ENCODE results near the gene CNTNAP4. TPM values are rescaled to one million over a fixed set of nuclear protein-coding genes. Genes with fewer than 3 reads are reported as not detected.

CNTNAP4 gene
- polyA plus RNA-seq, 2 of the 4 experiments (the other 2 are of a cell fraction): not detected

DNA sequence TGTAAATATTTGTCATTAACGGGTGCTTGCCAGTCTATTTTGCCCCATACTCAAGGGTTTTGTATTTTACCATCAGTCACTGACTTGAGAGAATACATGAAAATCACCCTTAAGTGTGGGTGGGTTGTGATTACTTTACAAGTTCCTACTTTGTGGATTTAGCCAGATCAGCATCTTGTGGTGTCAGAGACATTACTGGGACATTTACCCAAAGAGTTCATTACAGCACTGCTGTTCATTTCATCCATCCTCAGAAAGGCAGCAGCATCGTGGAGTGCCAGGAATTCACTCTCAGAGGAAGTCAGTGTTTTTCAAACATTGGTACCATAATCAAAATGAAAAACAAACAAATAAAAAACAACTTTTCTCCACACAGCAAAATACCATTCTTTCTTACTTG is 110.8 kb downstream of the CNTNAP4 start:
- 0% methylated on average over 2 of the region's 2 CpGs for WGBS (ENCODE audit: missing lambda C conversion rate)
- no peak for DNase-seq (ENCODE audit: low read depth in 1 of 2, low spot score in 1 of 2)
- H3K9me3 ChIP-seq: no peaks in the 10 kb centered on the region
- POLR2A ChIA-PET: no interaction called here
- TF ChIP-seq KDM5A (IDR thresholded peaks at IDR 0.05) (no peak), ZC3H11A (IDR thresholded peaks at IDR 0.05) (no peak), SREBF2 (IDR thresholded peaks at IDR 0.05) (no peak), HOXA7 (CRISPR knock-in tag; IDR thresholded peaks at IDR 0.05) (no peak), POLR2AphosphoS2 (conservative IDR thresholded peaks at IDR 0.05; ENCODE audit: low read length) (no peak), PHF8 (IDR thresholded peaks at IDR 0.05; ENCODE audit: borderline replicate concordance, low read depth) (no peak), FOSB (CRISPR knock-in tag; IDR thresholded peaks at IDR 0.05) (no peak), MAFK (IDR thresholded peaks at IDR 0.05; ENCODE audit: partially characterized antibody) (peak; percentile 41)
- TF ChIP-seq, protein P1, sequence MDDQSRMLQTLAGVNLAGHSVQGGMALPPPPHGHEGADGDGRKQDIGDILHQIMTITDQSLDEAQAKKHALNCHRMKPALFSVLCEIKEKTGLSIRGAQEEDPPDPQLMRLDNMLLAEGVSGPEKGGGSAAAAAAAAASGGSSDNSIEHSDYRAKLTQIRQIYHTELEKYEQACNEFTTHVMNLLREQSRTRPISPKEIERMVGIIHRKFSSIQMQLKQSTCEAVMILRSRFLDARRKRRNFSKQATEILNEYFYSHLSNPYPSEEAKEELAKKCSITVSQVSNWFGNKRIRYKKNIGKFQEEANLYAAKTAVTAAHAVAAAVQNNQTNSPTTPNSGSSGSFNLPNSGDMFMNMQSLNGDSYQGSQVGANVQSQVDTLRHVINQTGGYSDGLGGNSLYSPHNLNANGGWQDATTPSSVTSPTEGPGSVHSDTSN (IDR thresholded peaks at IDR 0.05): no peak
- H3K27ac ChIP-seq: no peak overlapping the region
- CTCF ChIA-PET: no interaction called here
- H3K4me2 ChIP-seq: no peak overlapping the region
- H3K4me3 ChIP-seq: no peak overlapping the region
- H3K4me1 ChIP-seq: no peaks in the 10 kb centered on the region
- no peak for ATAC-seq
- FAIRE-seq: no peak

GRCh38 chr16:76389126-76389525 is 111.9 kb downstream of the CNTNAP4 start:
- Histone ChIP-seq H3K4me1 (no peaks in the 10 kb centered on the region), H3K4me3 (no peak overlapping the region), H3K27ac (no peak overlapping the region), H3K4me2 (no peak overlapping the region), H3K9me3 (no peaks in the 10 kb centered on the region)
- ATAC-seq: no peak
- DNase-seq (ENCODE audit: low read depth in 1 of 2, low spot score in 1 of 2): no peak
- TF ChIP-seq RAD21 (conservative IDR thresholded peaks at IDR 0.05 in 1 of 2, IDR thresholded peaks at IDR 0.05 in 1 of 2) (no peak), SREBF2 (IDR thresholded peaks at IDR 0.05) (no peak), CHD4 (IDR thresholded peaks at IDR 0.05; ENCODE audit: borderline replicate concordance) (no peak), CBX8 (IDR thresholded peaks at IDR 0.05) (no peak), NPAS2 (CRISPR knock-in tag; IDR thresholded peaks at IDR 0.05; ENCODE audit: borderline replicate concordance) (no peak), EHF (CRISPR knock-in tag; IDR thresholded peaks at IDR 0.05) (no peak), EHMT2 (IDR thresholded peaks at IDR 0.05; ENCODE audit: low read depth) (no peak), POLR2AphosphoS2 (conservative IDR thresholded peaks at IDR 0.05; ENCODE audit: low read length) (no peak), MYC (IDR thresholded peaks at IDR 0.05; ENCODE audit: borderline replicate concordance, low read length) (no peak), ZSCAN20 (CRISPR knock-in tag; IDR thresholded peaks at IDR 0.05) (no peak), HES2 (IDR thresholded peaks at IDR 0.05) (no peak), TP53 (CRISPR knock-in tag; IDR thresholded peaks at IDR 0.05) (no peak), BHLHE40 (IDR thresholded peaks at IDR 0.05; ENCODE audit: low read depth, low read length) (no peak), KDM5A (IDR thresholded peaks at IDR 0.05) (no peak), HOXA7 (CRISPR knock-in tag; IDR thresholded peaks at IDR 0.05) (no peak), EP300 (IDR thresholded peaks at IDR 0.05) (no peak), ZFP36 (IDR thresholded peaks at IDR 0.05; ENCODE audit: borderline replicate concordance, partially characterized antibody) (no peak), RNF2 (IDR thresholded peaks at IDR 0.05; ENCODE audit: borderline replicate concordance, low read depth) (no peak), RCOR1 (IDR thresholded peaks at IDR 0.05; ENCODE audit: low read depth, low read length) (no peak)
- no peak for FAIRE-seq
- WGBS (ENCODE audit: missing lambda C conversion rate): 27% methylated on average over 6 of the region's 6 CpGs
- ChIA-PET POLR2A (no interaction called here), CTCF (no interaction called here)

DNA sequence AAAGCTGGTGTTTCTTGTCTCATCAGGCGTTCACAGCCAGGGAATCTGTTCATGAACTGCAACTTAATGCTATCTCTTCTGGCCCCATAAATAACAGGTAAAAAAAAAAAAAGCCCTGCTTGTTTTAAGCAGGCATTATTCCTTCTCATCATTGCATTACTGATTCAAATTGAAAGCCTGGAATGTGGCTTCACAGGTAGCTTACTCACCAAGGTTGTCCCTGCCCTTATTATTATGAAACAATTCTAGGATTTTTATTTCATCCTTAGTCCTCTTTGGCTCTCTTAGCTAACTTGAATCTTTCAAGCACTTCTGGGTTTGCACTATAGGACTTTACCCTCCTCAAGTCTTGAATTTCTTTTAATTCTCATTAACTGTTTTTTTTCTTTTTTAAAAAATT is 113.3 kb downstream of the CNTNAP4 start:
- CTCF ChIA-PET: no interaction called here
- POLR2A ChIA-PET: no interaction called here

More for the DNA sequence above, 113.3 kb downstream of the CNTNAP4 start:
- DNase-seq (ENCODE audit: low read depth in 1 of 2, low spot score in 1 of 2) (no peak), FAIRE-seq (no peak), ATAC-seq (no peak)
- TF ChIP-seq MYC (IDR thresholded peaks at IDR 0.05; ENCODE audit: borderline replicate concordance, low read length) (no peak), TFCP2L1 (CRISPR knock-in tag; IDR thresholded peaks at IDR 0.05) (no peak), EHF (CRISPR knock-in tag; IDR thresholded peaks at IDR 0.05) (no peak), HOXA7 (CRISPR knock-in tag; IDR thresholded peaks at IDR 0.05) (no peak), CHD2 (IDR thresholded peaks at IDR 0.05; ENCODE audit: low read length, partially characterized antibody) (no peak), ZSCAN20 (CRISPR knock-in tag; IDR thresholded peaks at IDR 0.05) (no peak), ZC3H11A (IDR thresholded peaks at IDR 0.05) (no peak)
- H3K4me2 ChIP-seq: no peak overlapping the region
- 5% methylated on average over 1 of the region's 1 CpG for WGBS (ENCODE audit: missing lambda C conversion rate)
- no peaks in the 10 kb centered on the region for H3K9me3 ChIP-seq
- H3K27ac ChIP-seq: no peak overlapping the region
- no peaks in the 10 kb centered on the region for H3K4me1 ChIP-seq
- no peak overlapping the region for H3K4me3 ChIP-seq

Measured in A549 (cell line).